Raji (cell line): ENCODE measurements around the gene SLC40A1.

ENCODE experiments used
- POLR2A ChIP-seq: IDR thresholded peaks from 2 replicates; pipeline ENCODE4 v1.6.1; 2011; ENCODE audit warnings: low read depth, low read length, control low read depth; ENCODE audit not compliant: insufficient read depth

The SLC40A1 gene

GRCh38 chr2:189582140-189582808 lies 1.7 kb upstream of the SLC40A1 start:
- no peak for TF ChIP-seq POLR2A

- no peak for TF ChIP-seq POLR2A
These were observed 961 bp upstream of the SLC40A1 start for GRCh38 chr2:189581354-189582139.

DNA sequence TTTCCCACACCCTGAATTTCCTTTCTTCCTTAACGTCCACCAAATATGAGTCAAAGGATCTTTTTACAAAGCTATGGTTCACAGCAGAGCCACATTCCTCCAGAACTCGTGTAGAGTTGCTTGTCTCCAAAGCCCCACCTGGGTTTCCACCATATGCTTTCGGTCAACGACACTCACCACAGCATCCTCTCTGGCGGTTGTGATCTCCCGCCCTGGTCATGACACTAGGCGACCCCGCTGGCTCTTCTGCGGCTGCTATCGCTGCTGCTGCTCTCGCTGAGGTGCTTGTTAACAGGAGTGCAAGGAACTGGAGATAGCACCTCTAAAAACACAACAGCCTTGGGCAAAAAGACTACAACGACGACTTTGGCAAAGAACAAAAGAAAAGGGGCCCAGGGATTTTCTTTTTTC lies 340 bp downstream of the SLC40A1 start:
- TF ChIP-seq POLR2A, result no peak

GRCh38 chr2:189579585-189580186 lies 900 bp downstream of the SLC40A1 start:
- TF ChIP-seq POLR2A, result no peak

GRCh38 chr2:189578272-189578950 lies 2.2 kb downstream of the SLC40A1 start:
- TF ChIP-seq POLR2A, result no peak

DNA sequence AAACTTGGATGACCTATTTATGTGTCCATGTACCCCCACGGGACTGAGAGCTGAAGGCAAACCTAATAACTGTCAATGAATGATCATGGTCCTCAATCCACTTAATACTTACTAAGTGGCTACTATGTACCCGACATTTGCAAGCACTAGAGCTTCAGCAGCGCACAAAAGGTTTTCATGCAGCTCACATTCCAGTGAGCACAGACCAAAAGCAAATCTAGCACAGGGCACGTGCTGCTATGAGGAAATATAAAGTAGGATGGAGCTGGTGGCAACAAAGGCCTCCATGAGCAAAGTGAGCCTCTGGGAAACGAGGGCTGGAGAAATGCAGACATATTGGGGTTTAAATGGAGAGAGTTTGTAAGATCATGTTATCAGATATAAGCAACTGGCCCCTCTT lies 3.5 kb downstream of the SLC40A1 start:
- TF ChIP-seq POLR2A, result no peak

DNA sequence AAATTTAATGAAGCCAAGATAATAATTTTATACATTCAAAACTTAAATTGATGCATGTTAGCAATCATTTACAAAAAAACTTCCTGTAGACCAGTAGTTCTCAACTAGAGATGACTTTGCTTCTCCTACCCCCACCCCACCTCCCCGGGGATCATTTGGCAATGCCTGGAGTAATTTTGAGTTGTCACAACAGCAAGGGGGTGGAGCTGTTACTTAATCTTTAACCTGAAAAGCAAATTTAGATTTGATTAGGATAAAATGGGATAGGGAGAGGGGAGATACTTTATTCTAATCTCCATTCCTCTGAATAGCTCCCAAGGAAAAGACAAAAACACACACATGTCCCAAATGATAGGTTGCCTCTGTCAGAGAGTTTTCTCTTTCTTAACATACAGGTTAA lies 4.2 kb downstream of the SLC40A1 start:
- no peak for TF ChIP-seq POLR2A

DNA sequence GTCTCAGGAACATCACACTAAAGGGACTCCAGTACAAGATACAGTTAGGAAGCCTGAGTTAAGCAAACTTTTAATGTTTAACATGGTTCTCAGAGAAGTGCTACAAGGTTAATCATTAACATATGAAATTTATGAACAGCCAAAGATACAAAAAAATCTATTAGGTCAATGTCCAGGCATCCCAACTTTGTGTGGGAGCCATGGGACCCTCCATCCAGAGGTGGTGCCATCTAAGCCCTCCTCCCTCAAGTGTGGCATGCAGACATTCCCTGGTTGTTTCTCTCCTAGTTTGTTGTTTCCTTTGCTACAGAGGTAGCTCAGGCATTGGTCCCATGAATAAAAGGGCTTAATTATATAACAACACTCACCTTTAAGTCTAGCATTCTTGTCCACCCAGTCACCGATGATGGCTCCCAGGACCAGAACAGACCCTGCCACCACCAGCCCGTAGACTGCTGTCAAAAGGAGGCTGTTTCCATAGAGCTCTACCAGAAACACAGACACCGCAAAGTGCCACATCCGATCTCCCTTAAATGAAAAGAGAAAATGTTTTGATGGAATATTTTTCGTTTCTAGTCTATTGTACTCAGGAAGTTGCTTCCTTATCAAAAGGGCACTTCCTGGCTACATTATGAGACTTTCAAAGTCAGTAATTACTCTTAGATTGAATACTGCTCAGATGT lies 5.7 kb downstream of the SLC40A1 start:
- no peak for TF ChIP-seq POLR2A

DNA sequence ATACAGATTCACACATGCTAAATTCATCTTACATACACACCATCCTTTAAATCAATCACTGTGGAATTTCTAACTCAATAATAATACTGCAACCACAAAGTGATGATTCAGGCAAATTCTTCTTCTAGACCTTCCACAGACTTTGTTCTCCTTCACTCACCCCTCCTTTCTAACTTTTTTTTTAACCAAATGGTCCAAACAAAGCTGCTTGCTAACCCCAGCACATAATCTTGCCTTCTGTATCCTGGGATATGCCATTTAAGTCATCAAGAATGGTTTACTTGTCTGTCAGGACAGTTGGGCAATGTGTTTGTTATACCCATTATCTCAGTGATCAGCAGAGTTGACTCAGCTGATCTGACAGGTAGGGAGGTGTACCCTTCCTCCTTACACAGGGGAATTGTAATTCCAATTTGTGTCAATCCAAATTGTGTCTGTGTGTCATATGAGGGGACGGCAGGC lies 10.0 kb downstream of the SLC40A1 start:
- TF ChIP-seq POLR2A, result no peak

- TF ChIP-seq POLR2A, result no peak
These were observed 11.2 kb downstream of the SLC40A1 start for GRCh38 chr2:189569295-189569910.

DNA sequence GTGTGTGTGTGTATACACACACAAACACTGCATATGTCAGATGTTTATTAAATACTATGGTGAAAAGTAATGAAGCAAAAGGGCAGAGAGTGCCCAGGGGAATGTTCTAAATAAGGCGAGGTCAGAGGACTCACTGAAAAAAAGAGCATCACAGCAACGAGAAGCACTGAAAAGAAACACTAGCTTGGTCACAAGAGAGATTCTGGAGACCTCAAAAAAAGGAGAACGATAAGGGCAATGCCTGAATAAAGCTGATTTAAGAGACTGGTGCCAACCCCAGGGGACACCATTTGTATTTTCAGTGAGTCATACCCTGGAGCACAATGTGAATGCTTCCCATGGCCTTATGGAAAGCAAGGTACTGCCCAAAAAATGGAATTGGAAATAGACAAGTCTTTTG lies 14.5 kb downstream of the SLC40A1 start:
- no peak for TF ChIP-seq POLR2A

- no peak for TF ChIP-seq POLR2A
These were observed 19.1 kb downstream of the SLC40A1 start for GRCh38 chr2:189561371-189562038.

DNA sequence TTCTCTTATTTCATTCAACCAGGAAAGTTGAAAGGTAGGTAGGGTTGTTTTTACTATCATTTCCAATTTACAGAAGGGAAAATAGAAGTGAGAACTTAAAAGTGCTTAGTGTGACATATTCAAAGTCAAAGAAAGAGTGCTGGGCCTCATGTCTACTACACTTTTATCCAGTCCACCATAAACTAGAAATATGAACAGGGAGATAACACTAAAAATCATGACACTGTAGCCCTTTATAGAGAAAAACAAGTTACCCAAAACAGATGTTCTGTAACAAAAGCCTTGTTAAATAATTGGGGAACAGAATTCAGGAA lies 20.4 kb downstream of the SLC40A1 start:
- TF ChIP-seq POLR2A, result no peak
